ENCODE results near the gene CCL7.
"Not testable (repeated sequence)": the region's sequence is repeated elsewhere in the genome, so short reads cannot be mapped to it uniquely, and the experiment has no call there.

Gene CCL7

DNA sequence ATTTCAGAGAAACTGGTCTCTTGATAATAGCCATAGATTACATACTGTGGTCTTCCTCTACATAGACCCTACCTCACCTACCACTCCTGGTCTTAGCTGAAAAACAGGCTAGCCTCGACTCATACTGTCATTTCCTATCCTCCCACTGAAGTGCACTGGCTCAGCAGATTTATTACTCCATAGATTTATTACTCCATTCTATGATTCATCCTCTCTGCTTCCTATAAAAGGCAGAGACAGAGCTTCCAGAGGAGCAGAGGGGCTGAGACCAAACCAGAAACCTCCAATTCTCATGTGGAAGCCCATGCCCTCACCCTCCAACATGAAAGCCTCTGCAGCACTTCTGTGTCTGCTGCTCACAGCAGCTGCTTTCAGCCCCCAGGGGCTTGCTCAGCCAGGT, at the start of gene CCL7:
TSS of gene CCL7 (plus strand) at position 253 of the 400 bp plus-strand sequence. CDS start at position 323, 70 bp downstream.
- no peak for DNase-seq (ENCODE audit: low read depth in 2 of 2)

DNA sequence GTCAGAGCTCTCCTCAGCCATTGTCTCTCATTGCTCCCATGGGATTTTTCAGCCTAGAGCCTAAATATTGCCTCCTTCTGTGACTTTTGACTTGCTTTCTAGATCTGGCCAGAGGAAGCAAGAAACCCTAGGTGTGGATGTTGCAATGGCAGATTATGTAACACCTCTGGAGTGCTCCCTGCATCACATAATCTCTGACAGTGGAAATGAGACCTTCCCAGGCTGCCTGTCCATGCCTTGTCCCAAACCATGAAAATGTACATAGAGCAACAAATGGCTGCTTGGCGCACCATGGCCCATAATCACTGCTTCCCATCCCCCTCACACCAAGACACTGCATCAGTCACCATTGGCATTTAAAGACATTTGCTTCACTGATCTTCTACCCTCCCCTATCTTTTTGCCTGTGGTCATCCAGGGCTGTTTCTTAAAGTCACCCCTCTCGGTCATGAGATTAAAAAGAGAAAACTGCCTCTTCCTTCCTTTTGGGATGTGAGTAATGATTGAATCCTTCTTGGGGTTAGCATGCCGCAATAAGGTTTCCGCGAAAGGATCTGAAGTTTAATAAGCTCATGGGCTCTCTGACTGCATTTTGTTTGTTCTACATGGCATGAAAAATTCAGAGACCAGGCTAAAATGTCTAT, 49.1 kb upstream of the CCL7 start:
- DNase-seq (ENCODE audit: low read depth in 2 of 2): no peak

DNA sequence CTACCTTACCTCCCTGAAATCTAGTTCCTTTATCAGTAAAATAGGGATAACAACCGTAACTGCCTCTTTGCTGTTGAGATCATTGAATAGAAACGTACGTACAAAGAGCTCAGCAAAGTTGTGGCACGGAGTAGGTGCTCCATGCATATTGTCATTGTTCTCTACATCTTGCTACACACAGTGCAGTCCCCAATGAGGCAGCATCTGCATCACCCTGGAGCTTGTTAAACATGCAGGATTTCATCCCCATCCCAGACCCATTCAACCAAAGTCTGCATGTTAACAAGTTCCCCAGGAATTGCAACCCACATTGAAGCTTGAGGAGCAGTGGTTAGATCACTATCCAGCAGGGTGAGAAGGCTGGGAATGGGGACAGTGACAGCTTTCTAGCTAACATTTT, 48.6 kb upstream of the CCL7 start:
- DNase-seq (ENCODE audit: low read depth in 2 of 2): no peak

DNA sequence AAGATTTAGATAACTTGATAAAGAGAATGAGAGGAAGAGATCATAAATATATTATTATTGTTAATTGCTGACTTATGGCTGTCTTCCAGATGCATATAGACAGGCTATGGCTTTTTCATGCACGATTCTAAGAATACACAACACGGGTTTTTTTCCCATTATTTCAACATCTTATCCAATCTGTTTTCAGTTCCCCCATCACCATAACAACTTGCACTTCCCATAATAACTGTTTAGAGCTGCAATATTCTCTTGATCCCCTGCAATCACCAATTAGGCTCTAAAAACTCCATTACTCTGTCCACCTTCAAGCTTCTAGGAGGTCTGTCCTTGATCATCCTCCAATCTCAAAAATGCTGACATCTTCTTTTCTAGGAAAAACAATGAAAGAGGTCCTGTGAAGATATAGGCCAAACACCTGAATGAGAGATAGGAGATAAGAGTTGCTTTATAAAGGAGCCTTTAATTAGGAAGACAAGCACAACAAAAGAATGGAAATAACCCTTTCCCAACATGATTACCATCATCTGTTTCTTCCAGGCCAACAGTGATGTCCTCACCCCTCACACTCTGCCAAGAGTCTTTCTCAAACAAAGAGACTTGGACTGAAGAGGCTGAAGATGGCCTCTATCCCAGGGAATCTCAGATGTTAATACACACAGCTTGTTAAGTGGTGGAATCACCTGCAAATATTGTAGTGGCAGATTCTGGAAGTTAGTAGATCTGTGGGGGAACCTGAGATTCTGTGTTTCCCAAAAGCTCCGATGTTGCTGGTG, 47.1 kb upstream of the CCL7 start:
- DNase-seq (ENCODE audit: low read depth in 2 of 2): no peak

GRCh38 chr17:34225046-34225445, 45.0 kb upstream of the CCL7 start:
- no peak for DNase-seq (ENCODE audit: low read depth in 2 of 2)

DNA sequence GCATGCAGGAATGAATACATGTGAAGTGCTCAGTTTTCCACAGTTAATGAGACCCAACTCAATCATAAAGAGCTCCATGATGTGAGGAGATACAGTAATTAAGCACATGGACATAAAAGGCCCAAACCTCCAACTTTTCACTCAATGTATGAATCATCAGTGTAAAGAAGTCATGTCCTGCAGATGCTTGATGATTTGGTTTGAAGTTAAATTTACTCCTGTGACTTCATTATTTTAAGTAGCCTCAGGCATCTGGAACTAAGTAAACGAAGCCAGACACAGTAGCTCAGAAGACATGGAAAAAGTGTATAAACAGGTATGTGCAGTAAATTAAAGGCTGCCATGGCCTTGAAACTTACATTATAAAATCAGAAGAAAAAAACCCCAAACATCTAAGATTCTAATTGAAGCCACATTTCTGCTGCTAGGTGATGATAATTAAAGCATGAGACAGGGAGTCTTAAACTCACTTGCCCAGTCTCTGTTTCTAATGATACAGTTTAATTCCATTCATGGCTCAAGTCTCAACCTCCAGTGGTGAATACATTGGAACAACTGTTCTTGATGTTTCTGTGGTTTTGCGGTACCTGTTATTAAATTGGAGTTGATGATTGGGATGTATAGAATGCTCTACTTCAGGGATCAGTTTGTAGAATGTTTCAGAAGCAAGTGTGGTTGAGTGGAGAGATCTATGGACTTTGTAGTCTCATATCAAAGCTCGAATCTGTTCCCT, 43.8 kb upstream of the CCL7 start:
- no peak for DNase-seq (ENCODE audit: low read depth in 2 of 2)

DNA sequence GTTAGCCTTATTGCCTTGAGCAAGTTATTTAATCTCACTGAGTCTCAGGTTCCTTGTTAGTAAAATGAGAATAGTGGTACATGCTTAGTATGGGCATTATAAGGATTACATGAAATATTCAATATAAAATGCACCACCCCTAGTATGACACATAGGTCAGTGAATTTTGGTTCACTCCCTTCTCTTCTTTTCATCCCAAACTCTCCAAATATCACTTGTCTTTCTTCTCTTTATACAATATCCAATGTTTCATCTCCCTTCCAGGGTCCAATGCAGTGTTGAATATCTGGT, 43.3 kb upstream of the CCL7 start:
- DNase-seq (ENCODE audit: low read depth in 2 of 2): no peak

DNA sequence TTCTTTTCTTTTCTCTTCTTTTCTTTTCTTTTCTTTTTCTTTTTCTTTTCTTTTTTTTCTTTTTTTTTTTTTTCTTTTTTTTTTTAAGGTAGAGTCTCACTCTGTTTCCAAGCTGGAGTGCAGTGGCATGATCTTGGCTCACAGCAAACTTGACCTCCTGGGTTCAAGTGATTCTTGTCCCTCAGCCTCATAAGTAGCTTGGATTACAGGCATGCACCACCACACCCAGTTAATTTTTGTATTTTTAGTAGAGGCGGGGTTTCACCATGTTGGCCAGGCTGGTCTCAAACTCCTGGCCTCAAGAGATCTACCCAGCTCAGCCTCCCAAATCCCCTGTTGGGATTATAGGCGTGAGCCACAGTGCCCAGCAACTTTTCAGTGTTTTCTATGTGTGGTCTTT, 42.7 kb upstream of the CCL7 start:
- not testable (repeated sequence) for DNase-seq (ENCODE audit: low read depth in 2 of 2)

GRCh38 chr17:34227707-34228106, 42.3 kb upstream of the CCL7 start:
- no peak for DNase-seq (ENCODE audit: low read depth in 2 of 2)

GRCh38 chr17:34228781-34229180, 41.2 kb upstream of the CCL7 start:
- no peak for DNase-seq (ENCODE audit: low read depth in 2 of 2)

DNA sequence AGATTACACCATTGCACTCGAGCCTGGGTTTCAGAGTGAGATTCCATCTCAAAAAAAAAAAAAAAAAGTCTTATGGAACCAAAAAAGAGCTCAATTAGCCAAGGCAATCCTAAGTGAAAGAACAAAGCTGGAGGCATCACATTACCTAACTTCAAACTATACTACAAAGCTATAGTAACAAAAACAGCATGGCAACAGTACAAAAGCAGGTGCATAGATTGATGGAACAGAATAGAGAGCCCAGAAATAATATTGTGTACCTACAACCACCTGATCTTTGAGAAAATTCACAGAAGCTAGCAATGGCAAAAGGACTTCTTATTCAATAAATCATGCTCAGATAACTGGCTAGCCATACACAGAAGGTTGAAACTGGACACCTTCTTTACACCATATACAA, 39.7 kb upstream of the CCL7 start:
- no peak for DNase-seq (ENCODE audit: low read depth in 2 of 2)

DNA sequence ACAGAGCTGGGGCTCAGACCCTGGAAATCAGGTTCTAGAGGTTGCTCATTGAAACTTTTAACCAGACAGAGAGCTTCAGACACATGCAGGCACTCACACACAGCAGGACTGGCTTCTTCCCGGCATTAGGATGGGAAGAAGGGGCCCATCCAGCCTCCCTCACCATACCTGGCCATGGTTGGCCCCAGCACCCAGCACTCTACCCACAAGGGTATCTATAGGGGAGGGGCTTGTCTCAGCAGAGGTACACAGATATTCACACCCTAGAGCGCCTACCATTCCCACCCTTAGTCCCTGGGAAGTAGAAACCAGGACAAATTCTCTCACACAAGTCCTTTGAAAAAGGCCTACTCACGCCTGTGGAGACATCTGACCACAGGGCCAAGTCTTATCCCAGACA, 35.4 kb upstream of the CCL7 start:
- DNase-seq (ENCODE audit: low read depth in 2 of 2): no peak

- no peak for DNase-seq (ENCODE audit: low read depth in 2 of 2)
These were observed 34.5 kb upstream of the CCL7 start for GRCh38 chr17:34235389-34236028.

- no peak for DNase-seq (ENCODE audit: low read depth in 2 of 2)
These were observed 33.6 kb upstream of the CCL7 start for GRCh38 chr17:34236281-34236892.

- DNase-seq (ENCODE audit: low read depth in 2 of 2): no peak
These were observed 32.6 kb upstream of the CCL7 start for GRCh38 chr17:34237458-34237857.

GRCh38 chr17:34241062-34241461, 29.0 kb upstream of the CCL7 start:
- DNase-seq (ENCODE audit: low read depth in 2 of 2): no peak

- DNase-seq (ENCODE audit: low read depth in 2 of 2): no peak
These were observed 27.2 kb upstream of the CCL7 start for GRCh38 chr17:34242587-34243363.

DNA sequence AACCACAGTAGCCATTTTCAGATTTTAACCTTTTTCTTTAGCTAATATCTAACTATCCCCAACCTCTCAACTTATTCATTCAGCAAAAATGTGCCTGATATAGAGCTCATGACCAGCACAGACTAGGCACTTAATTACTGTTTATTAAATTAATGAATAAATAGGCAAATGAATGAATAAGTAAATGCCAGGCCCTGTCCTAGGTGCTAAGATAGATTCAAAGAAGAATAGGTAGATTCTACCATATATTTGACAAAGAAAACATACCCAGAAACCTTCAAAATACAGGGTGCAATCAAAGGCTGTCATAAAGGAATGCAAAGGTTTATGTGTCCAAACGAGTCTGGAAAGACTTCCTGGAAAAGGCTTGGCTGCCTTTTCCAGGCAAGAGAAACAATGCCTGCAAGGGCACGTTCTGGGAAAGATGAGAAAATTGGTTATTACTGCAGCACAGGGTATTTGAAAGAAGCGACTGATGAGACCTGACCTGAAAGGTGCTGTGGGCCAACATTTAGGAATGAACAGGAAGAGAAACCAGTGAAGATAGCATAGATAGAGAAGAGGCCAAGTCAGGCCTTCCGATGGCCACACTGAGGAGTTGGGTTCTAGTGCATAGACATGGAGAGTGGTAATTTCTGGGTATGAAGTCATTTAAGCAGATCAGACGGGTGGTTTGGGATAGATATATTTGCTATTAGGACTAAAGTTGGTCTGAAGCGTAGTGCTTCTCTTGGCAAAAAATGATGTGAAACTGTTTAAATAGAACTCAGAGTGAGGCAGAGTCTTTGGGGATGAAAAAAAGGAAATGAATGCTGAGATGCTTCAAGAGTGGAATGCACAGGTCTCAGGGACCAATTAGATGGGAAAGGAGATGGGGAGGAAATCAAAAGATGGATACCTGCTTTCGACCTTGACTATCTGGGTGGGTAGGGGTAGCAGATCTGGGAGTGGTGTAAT, 26.4 kb upstream of the CCL7 start:
- DNase-seq (ENCODE audit: low read depth in 2 of 2): no peak

GRCh38 chr17:34245351-34245905, 24.6 kb upstream of the CCL7 start:
- no peak for DNase-seq (ENCODE audit: low read depth in 2 of 2)

- no peak for DNase-seq (ENCODE audit: low read depth in 2 of 2)
These were observed 23.6 kb upstream of the CCL7 start for GRCh38 chr17:34246446-34246845.

Measured in stimulated activated CD8-positive, alpha-beta memory T cell treated with anti-CD3 and anti-CD28 coated beads, Interleukin-2, amount 100 ng/mL, for 1 hour (primary cell).